NCI-H146 treated with DMSO at 0.1 percent for 48 hours (cell line): Measurements from ENCODE around the gene ALAS2.
"Not testable (repeated sequence)": the region's sequence is repeated elsewhere in the genome, so short reads cannot be mapped to it uniquely, and the experiment has no call there.

Experiments used
- DNase-seq: peaks from one replicate; lab custom pipeline; 2025; ENCODE audit not compliant: unreplicated experiment; lab: John Stamatoyannopoulos, UW

Gene ALAS2

GRCh38 chrX:55006827-55007621 is 23.8 kb downstream of the ALAS2 start:
- no peak for DNase-seq

DNA sequence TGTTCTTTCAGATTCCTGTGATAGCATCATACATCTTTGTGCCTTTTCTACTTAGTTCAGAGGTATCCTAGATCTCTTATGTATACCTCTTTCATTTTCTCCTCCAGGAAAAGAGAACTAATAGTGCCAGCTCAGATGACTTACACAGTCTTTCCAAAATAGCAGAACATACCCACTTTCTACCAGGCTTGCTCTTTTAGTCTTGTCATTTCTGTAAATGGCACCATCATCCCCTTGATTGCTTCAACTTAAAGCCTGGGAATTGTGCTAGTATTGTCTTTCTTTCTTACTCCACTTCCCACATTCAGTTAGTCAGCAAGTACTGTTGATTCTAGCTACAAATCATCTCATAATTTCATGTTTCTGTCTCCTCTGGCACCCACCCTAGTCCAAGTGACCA is 25.5 kb downstream of the ALAS2 start:
- DNase-seq: no peak

DNA sequence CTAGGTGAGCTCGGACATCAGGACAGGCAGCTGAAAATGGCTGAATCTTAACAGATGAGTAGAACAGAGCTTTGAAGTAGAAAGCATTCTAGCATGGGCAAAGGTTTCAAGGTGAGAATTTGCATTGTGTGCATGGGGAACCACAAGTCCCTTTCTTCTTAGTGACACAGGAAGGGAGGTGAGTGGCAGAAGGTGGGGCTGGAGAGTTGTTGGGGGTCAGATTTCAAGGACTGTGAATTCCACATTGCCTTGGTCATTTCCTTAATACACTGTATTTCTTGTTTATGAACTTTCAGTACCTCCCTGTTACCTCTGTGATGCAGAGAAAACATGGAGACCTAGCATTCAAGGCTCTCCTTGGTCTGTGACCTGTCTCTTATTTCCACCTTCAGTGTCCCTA is 26.5 kb downstream of the ALAS2 start:
- no peak for DNase-seq

DNA sequence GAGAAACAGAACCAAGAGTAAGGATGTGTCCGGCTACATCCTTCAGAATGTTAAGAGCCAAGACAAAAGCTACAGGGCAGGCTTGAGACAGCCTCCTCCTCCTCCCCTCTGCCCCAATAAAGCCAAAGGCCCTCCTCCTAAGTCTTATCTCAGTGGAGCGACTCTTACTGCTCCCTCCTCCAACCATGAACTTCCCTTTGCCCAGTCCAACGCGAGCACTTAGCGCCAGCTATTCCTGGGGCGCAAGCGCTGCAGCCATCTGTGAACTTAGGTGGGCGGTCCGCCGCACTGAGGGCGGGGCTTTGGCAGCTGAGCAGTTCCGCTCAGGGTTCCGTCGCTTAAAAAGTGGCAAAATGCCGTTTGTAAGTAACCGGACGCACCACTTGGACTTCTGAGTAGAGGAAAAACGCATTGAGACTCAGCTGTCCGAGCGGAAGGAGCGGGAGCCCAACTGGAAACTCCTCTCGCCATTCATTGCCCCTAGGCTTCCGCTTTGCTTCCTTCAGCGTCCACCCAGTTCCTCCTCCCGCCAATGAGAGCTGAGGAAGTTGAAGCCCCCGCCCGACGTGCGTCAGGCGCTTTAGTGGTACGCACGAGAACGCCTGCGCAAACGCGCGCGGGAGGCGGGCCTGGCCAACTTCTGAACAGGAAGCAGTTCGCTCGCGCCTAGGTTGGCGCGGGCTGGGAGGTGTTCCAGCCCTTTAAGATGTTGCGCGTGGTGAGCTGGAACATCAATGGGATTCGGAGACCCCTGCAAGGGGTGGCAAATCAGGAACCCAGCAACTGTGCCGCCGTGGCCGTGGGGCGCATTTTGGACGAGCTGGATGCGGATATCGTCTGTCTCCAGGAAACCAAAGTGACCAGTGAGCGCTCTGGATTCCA is 30.8 kb downstream of the ALAS2 start, which contains the start of gene APEX2:
Gene APEX2, plus strand, starts transcription at position 647 of the 882 bp plus-strand sequence. Its CDS starts 60 bp downstream, at position 707.
- DNase-seq: peak; percentile 82

GRCh38 chrX:54995621-54996020 is 35.2 kb downstream of the ALAS2 start:
- no peak for DNase-seq

GRCh38 chrX:54994668-54995351 is 36.0 kb downstream of the ALAS2 start:
- no peak for DNase-seq

DNA sequence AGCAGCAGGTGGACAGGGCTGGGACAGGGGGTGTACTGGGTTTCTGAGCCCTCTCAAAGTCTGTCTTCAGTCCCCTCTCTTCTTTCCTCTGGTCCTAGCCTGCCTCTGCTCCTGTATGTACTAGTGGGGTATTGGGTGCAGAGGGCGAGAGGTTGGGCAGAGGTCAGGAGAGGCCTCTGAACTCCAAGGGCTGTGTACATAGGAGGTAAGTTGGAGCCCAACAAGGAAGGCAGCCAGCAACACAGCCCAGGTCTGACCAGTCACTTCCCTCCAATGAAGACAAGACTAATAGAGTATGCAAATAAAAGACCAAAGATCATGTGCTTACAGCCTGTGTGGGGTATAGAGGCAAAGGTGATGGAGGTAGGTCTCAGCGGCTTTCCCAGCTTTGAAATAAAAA is 36.7 kb downstream of the ALAS2 start, which contains the start of gene PFKFB1:
Gene PFKFB1, minus strand, starts transcription at position 90 of the 400 bp plus-strand sequence. CDS start 181 bp downstream, outside the sequence.
- DNase-seq: no peak

DNA sequence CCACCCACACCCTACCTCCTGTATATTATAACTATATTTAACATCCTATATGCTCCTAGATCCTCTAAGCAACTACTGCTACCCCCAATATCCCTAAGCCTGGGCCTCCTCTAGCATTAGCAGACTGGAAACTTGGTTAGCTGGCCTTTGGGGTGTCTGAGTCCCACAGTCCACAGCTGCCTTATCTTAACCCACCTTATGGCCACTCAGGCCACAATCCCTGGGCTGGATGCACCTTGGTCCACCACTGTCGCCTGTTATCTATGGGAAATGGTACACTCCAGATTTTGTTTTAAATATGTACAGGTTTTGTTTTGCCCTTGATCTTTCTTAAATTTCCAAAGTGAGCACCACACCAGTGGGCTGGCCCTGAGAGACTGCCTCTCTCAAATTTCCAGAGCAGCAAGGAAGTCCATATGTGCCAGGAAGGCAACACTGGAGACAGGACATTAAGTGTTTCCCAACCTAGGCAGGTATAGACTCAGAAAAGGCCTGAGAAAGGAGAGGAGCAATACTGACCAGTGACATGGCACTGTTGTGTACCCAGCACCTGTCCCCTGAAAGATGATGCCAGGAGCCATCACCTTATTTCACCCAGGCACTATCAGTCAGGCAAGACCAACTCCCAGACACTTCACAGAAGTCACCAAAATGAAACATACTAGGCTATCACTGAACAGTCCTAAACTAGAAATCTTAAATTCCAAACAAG is 37.7 kb downstream of the ALAS2 start:
- DNase-seq: no peak

DNA sequence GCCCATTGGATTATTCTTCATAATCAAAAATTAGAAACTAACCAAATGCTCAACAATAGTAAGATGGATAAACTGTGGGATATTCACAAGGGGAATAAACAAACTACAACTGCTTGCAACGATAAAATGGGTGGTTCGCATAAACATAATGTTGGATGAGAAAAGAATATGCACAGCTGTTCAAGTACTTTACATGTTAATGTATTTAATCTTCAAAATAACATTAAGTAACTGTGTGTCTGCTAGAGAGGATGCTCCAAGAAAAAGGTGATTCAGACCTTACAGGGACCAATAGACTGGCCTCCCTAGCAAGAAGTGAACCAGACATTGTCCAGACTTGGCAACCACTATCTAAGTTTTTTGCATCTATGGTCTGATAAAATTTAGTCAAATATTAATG is 39.1 kb downstream of the ALAS2 start:
- no peak for DNase-seq

DNA sequence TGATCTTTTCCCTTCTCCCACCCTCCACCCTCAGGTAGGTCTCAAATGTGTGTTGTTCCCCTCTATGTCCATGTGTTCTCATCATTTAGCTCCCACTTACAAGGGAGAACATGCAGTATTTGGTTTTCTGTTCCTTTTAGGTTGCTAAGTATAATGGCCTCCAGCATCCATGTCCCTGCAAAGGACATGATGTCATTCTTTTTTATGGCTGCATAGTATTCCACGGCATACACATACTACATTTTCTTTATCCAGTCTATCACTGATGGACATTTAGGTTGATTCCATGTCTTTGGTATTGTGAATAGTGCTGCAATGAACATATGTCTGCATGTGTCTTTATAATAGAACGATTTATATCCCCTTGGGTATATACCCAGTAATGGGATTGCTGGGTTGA is 47.5 kb downstream of the ALAS2 start:
- not testable (repeated sequence) for DNase-seq

- no peak for DNase-seq
These were observed 50.4 kb downstream of the ALAS2 start for GRCh38 chrX:54980334-54980733.

GRCh38 chrX:54979432-54979831 is 51.3 kb downstream of the ALAS2 start:
- DNase-seq: no peak

GRCh38 chrX:54978448-54978847 is 52.3 kb downstream of the ALAS2 start:
- no peak for DNase-seq

DNA sequence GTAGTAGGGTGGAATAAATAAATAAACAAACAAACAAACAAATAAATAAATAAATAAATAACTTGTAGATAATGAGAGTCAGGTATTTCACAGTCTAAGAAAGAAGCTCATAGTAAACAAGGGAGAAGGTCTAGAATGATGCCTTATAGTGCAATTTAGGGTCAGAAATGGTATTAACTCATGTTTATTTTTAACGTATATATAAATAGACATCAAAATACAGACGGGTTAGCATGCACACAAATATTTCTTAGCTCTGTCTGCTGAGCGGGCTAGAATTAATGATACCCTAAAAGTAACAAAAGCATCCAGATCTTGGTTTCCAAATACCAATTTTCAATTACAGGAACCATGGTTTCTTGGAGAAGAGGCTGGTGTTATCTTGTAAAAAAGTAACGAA is 53.4 kb downstream of the ALAS2 start:
- DNase-seq: no peak

DNA sequence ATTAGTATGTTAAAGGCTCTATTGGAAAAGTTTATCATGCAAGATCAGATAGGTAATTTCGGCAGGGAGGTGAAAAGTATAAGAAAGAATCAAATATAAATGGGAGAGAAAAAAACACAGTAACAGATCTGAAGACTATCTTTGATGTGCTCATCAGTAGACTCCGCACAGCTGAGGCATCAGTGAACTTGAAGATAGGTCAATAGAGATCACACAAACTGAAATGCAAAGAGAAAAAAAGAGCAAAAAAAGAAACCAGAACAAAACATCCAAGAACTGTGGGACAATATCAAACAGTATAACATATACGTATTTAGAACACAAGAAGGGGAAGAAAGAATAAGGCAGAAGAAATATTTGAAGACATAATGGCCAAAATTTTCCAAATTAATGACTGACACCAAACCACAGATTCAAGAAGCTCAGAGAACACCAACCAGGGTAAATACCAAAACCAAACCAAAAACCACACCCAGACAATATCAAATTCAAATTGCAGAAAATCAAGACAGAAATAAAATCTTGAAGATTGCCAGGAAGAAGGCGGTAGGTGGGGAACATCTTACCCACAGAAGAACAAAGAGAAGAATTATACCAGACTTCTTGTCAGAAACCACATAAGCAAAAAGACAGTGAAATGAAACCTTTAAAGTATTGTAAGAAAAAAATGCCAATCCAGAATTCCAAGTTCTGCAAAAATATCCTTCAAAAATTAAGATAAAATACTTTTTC is 65.8 kb downstream of the ALAS2 start:
- DNase-seq: no peak

DNA sequence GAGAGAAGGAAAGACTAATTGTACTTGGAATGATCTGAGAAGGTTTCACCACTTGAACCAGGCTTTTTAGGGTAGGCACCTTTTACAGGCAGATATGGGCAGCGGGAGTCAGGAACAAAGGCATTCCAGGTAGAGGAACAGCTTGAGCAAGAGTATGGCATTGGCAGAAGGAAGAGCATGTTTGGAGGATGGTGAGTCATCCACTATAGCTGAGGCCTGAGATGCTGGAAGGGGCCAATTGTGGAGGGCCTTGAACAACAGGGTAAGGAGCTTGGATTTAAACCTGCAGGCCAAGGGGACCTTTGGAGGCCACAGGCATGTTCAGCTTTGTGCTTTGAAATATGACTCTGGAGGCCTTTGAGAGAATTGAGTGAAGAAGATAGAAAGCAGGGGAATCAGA is 69.0 kb downstream of the ALAS2 start:
- no peak for DNase-seq
